ENCODE measurements around the gene CDC42EP3.

The CDC42EP3 gene

GRCh38 chr2:37683921-37684780, 12.7 kb upstream of the CDC42EP3 start:
- DNase-seq, result no peak

GRCh38 chr2:37683241-37683640, 11.8 kb upstream of the CDC42EP3 start:
- no peak for DNase-seq

- no peak for DNase-seq
Measured at GRCh38 chr2:37682473-37682872, 11.0 kb upstream of the CDC42EP3 start.

- no peak for DNase-seq
Measured at GRCh38 chr2:37681587-37681986, 10.1 kb upstream of the CDC42EP3 start.

- DNase-seq, result no peak
Measured at GRCh38 chr2:37679072-37679695, 7.7 kb upstream of the CDC42EP3 start.

- DNase-seq, result no peak
Measured at GRCh38 chr2:37676274-37676673, 4.8 kb upstream of the CDC42EP3 start.

- DNase-seq, result no peak
Measured at GRCh38 chr2:37674946-37675345, 3.5 kb upstream of the CDC42EP3 start.

- DNase-seq, result no peak
Measured at GRCh38 chr2:37672870-37673184, 1.4 kb upstream of the CDC42EP3 start.

GRCh38 chr2:37672104-37672869, 845 bp upstream of the CDC42EP3 start:
- DNase-seq, result peak in 44 of 58 donors; percentile 8 to 70 (median 33)

GRCh38 chr2:37671816-37672103, 318 bp upstream of the CDC42EP3 start:
- peak in 1 of 58 donors; percentile 32 for DNase-seq

- no peak for DNase-seq
Measured at GRCh38 chr2:37670378-37671008, 949 bp downstream of the CDC42EP3 start.

GRCh38 chr2:37669446-37669845, 2.0 kb downstream of the CDC42EP3 start:
- no peak for DNase-seq

- no peak for DNase-seq
Measured at GRCh38 chr2:37667704-37668103, 3.7 kb downstream of the CDC42EP3 start.

GRCh38 chr2:37666772-37667171, 4.7 kb downstream of the CDC42EP3 start:
- no peak for DNase-seq

- DNase-seq, result no peak
Measured at GRCh38 chr2:37665604-37666362, 5.7 kb downstream of the CDC42EP3 start.

- no peak for DNase-seq
Measured at GRCh38 chr2:37665043-37665442, 6.4 kb downstream of the CDC42EP3 start.

GRCh38 chr2:37664231-37664643, 7.2 kb downstream of the CDC42EP3 start:
- DNase-seq, result no peak

- DNase-seq, result no peak
Measured at GRCh38 chr2:37663390-37663789, 8.1 kb downstream of the CDC42EP3 start.

- no peak for DNase-seq
Measured at GRCh38 chr2:37659723-37660122, 11.7 kb downstream of the CDC42EP3 start.

- no peak for DNase-seq
Measured at GRCh38 chr2:37658682-37659081, 12.8 kb downstream of the CDC42EP3 start.

GRCh38 chr2:37657471-37657870, 14.0 kb downstream of the CDC42EP3 start:
- DNase-seq, result no peak

Data from anterior cingulate cortex (tissue), 58 donors.